H1 (cell line): ENCODE data around the gene THBS3.

Experiments
- CHD1 ChIP-seq: IDR thresholded peaks from 2 replicates; pipeline ENCODE4 v1.6.1; 2012; ENCODE audit warnings: low read depth, low read length, improper control_type of control experiment
- EZH2 ChIP-seq: fragments of 200-600 bp; sonication (generic); IDR thresholded peaks from 2 replicates; pipeline ENCODE4 v1.7.1; 2012; ENCODE audit warnings: low read depth, mild to moderate bottlenecking, moderate library complexity, low read length, inconsistent platforms; ENCODE audit not compliant: severe bottlenecking
- JUND ChIP-seq: IDR thresholded peaks from 2 replicates; pipeline ENCODE4 v1.6.1; 2011; ENCODE audit warnings: mild to moderate bottlenecking, improper control_type of control experiment, low read length
- KDM5A ChIP-seq: fragments of 200-600 bp; IDR thresholded peaks from 2 replicates; pipeline ENCODE4 v1.7.1; 2012; ENCODE audit warnings: mild to moderate bottlenecking, low read length, inconsistent platforms, mixed read lengths
- POLR2AphosphoS5 ChIP-seq: IDR thresholded peaks from 2 replicates; pipeline ENCODE4 v1.6.1; 2011; ENCODE audit warnings: low read depth, low read length
- TAF1 ChIP-seq: IDR thresholded peaks from 2 replicates; pipeline ENCODE4 v1.6.1; 2011; ENCODE audit warnings: mild to moderate bottlenecking, low read depth, low read length
- YY1 ChIP-seq: IDR thresholded peaks from 2 replicates; pipeline ENCODE4 v1.6.1; 2011; ENCODE audit warnings: low read depth, mild to moderate bottlenecking, low read length
- TF ChIP-seq, protein P1 (sequence below), 3 experiments: IDR thresholded peaks; 1 replicate in 2 of 3; 2 replicates in 1 of 3; pipeline versions ENCODE4 v1.5.1 to v1.6.1; 2011; ENCODE audit warnings: low read length in 3 of 3, mild to moderate bottlenecking in 3 of 3, inconsistent platforms in 2 of 3, low read depth in 1 of 3, moderate library complexity in 1 of 3; ENCODE audit not compliant: insufficient read depth in 1 of 3; ENCODE audit errors: control extremely low read depth in 1 of 3

DNA sequence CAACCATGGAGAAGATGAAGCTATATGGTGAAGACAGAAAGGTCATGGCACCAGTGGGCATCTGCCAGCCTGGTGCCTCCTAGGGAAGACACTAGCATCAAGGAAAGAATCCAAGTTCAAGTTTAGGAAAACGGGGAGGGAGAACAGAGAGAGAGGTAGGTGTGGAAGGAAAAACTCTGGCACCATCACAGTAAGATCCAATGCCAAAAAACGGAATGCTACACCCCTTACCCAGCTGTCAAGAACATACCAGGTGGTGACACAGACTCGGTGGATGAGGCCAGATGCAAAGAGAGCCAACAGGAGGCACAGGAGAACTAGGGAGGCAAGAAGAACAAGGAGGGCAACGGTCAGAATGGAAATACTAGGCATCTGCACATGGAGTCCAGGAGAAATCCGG lies 38.2 kb downstream of the THBS3 start:
- TF ChIP-seq, protein P1, sequence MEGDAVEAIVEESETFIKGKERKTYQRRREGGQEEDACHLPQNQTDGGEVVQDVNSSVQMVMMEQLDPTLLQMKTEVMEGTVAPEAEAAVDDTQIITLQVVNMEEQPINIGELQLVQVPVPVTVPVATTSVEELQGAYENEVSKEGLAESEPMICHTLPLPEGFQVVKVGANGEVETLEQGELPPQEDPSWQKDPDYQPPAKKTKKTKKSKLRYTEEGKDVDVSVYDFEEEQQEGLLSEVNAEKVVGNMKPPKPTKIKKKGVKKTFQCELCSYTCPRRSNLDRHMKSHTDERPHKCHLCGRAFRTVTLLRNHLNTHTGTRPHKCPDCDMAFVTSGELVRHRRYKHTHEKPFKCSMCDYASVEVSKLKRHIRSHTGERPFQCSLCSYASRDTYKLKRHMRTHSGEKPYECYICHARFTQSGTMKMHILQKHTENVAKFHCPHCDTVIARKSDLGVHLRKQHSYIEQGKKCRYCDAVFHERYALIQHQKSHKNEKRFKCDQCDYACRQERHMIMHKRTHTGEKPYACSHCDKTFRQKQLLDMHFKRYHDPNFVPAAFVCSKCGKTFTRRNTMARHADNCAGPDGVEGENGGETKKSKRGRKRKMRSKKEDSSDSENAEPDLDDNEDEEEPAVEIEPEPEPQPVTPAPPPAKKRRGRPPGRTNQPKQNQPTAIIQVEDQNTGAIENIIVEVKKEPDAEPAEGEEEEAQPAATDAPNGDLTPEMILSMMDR (IDR thresholded peaks at IDR 0.05; ENCODE audit: control extremely low read depth in 1 of 3, insufficient read depth in 1 of 3, low read depth in 1 of 3, low read length in 3 of 3): no peak
- no peak for TF ChIP-seq EZH2
- TF ChIP-seq JUND: no peak
- no peak for TF ChIP-seq TAF1
- no peak for TF ChIP-seq POLR2AphosphoS5
- TF ChIP-seq CHD1: no peak
- TF ChIP-seq KDM5A: no peak
- no peak for TF ChIP-seq YY1
